IMR-90 (cell line): ENCODE data around the gene AGAP1. TPM values are rescaled to one million over a fixed set of nuclear protein-coding genes. Genes with fewer than 3 reads are reported as not detected.

Experiments used
- ATAC-seq: fragments of 200-7000 bp; cut with Tn5 transposase; 2 replicates; pipeline ENCODE4 v1.9.1; 2020; ENCODE audit warnings: low read depth, mild to moderate bottlenecking, moderate library complexity
- BruUV-seq: library from RNA; stranded (reverse); fragments of 400-500 nt; replicated peaks from 2 replicates; lab custom pipeline; 2021; lab: Mats Ljungman, UMichigan
- CTCF ChIA-PET: fragments of 300-600 bp; formaldehyde crosslinking; extraction: SDS; loops from one replicate; lab custom pipeline; 2021; ENCODE audit warnings: antibody characterized with exemption; lab: Yijun Ruan, JAX
- POLR2A ChIA-PET: fragments of 300-600 bp; sonication (Branson Sonifier 250); formaldehyde crosslinking; loops from one replicate; lab custom pipeline; 2022; ENCODE audit warnings: antibody characterized with exemption; ENCODE audit not compliant: unreplicated experiment; lab: Charles Lee
- DNase-seq: peaks from one replicate; pipeline ENCODE4 v3.0.0; 2013
- H2AFZ ChIP-seq: replicated peaks from 2 replicates; pipeline ENCODE3; 2013; ENCODE audit warnings: low read length, mild to moderate bottlenecking; ENCODE audit not compliant: poor library complexity
- H2AK5ac ChIP-seq: 2 replicates; pipeline ENCODE4 v1.6.1; 2013; ENCODE audit warnings: low read depth, low read length, inconsistent platforms
- H2AK9ac ChIP-seq: replicated peaks from 2 replicates; pipeline ENCODE3; 2013; ENCODE audit warnings: mild to moderate bottlenecking, low read depth, low read length, moderate library complexity; ENCODE audit not compliant: poor library complexity
- H2BK120ac ChIP-seq: 2 replicates; pipeline ENCODE4 v1.6.1; 2013; ENCODE audit warnings: low read depth, low read length, inconsistent platforms
- H2BK15ac ChIP-seq: 3 replicates; pipeline ENCODE4 v1.6.1; 2013; ENCODE audit warnings: low read depth, low read length, inconsistent platforms
- H2BK20ac ChIP-seq: 2 replicates; pipeline ENCODE4 v1.6.1; 2013; ENCODE audit warnings: low read depth, mild to moderate bottlenecking, inconsistent platforms, low read length, moderate library complexity
- H2BK5ac ChIP-seq: 2 replicates; pipeline ENCODE4 v1.6.1; 2013; ENCODE audit warnings: mild to moderate bottlenecking, low read depth, low read length, inconsistent platforms; ENCODE audit not compliant: poor library complexity, severe bottlenecking
- H3K14ac ChIP-seq: replicated peaks from 2 replicates; pipeline ENCODE4 v1.6.1; 2013; ENCODE audit warnings: low read depth, low read length, inconsistent platforms
- H3K18ac ChIP-seq: 2 replicates; pipeline ENCODE4 v1.6.1; 2013; ENCODE audit warnings: low read depth, low read length, control low read depth
- H3K23ac ChIP-seq: 2 replicates; pipeline ENCODE4 v1.6.1; 2013; ENCODE audit warnings: low read depth, low read length, inconsistent platforms
- H3K27ac ChIP-seq: 2 replicates; pipeline ENCODE4 v1.5.1; 2013; ENCODE audit warnings: mild to moderate bottlenecking, control low read depth, low read length; ENCODE audit not compliant: insufficient read depth
- H3K27me3 ChIP-seq: 2 replicates; pipeline ENCODE4 v1.6.1; 2013; ENCODE audit warnings: low read length; ENCODE audit not compliant: control insufficient read depth, insufficient read depth
- H3K36me3 ChIP-seq: 2 replicates; pipeline ENCODE4 v1.6.1; 2013; ENCODE audit warnings: low read length, mixed read lengths; ENCODE audit not compliant: control insufficient read depth, insufficient read depth
- H3K4ac ChIP-seq: 2 replicates; pipeline ENCODE4 v1.6.1; 2013; ENCODE audit warnings: low read depth, low read length, inconsistent platforms
- H3K4me1 ChIP-seq: 2 replicates; pipeline ENCODE4 v1.6.1; 2013; ENCODE audit warnings: low read length, mixed read lengths; ENCODE audit not compliant: control insufficient read depth, insufficient read depth
- H3K4me2 ChIP-seq: 2 replicates; pipeline ENCODE4 v1.6.1; 2013; ENCODE audit warnings: low read depth, mild to moderate bottlenecking, control low read depth, low read length, moderate library complexity
- H3K4me3 ChIP-seq: 2 replicates; pipeline ENCODE4 v1.5.1; 2013; ENCODE audit warnings: low read depth, mild to moderate bottlenecking, control low read depth, low read length, moderate library complexity; ENCODE audit not compliant: insufficient read depth
- H3K56ac ChIP-seq: 2 replicates; pipeline ENCODE4 v1.6.1; 2013; ENCODE audit warnings: low read length, inconsistent platforms; ENCODE audit not compliant: insufficient read depth; ENCODE audit errors: extremely low read depth
- H3K79me1 ChIP-seq, 2 experiments: 2 replicates each; pipeline ENCODE4 v1.6.1; 2013; ENCODE audit warnings: low read length in 2 of 2, inconsistent platforms in 1 of 2, low read depth in 1 of 2
- H3K9ac ChIP-seq: 2 replicates; pipeline ENCODE4 v1.6.1; 2013; ENCODE audit warnings: low read depth, low read length, control low read depth
- H3K9me1 ChIP-seq: 2 replicates; pipeline ENCODE4 v1.6.1; 2013; ENCODE audit warnings: low read length, inconsistent platforms; ENCODE audit not compliant: insufficient read depth
- H3K9me3 ChIP-seq: 2 replicates; pipeline ENCODE4 v1.6.1; 2013; ENCODE audit warnings: low read length; ENCODE audit not compliant: control insufficient read depth, insufficient read depth
- H4K20me1 ChIP-seq: 2 replicates; pipeline ENCODE4 v1.6.1; 2013; ENCODE audit warnings: low read length, inconsistent platforms; ENCODE audit not compliant: insufficient read depth
- H4K5ac ChIP-seq: 2 replicates; pipeline ENCODE4 v1.6.1; 2013; ENCODE audit warnings: mild to moderate bottlenecking, low read depth, low read length, control low read depth
- H4K8ac ChIP-seq, 2 experiments: 2 replicates each; pipeline ENCODE4 v1.6.1; 2013; ENCODE audit warnings: low read depth in 2 of 2, low read length in 2 of 2, control low read depth in 1 of 2, inconsistent platforms in 1 of 2
- H4K91ac ChIP-seq: 2 replicates; pipeline ENCODE4 v1.6.1; 2013; ENCODE audit warnings: low read depth, low read length, inconsistent platforms; ENCODE audit not compliant: insufficient read depth
- BHLHE40 ChIP-seq: fragments of 150-350 bp; IDR thresholded peaks from 2 replicates; pipeline ENCODE4 v1.6.1; 2016; ENCODE audit warnings: mild to moderate bottlenecking, low read depth, low read length
- CEBPB ChIP-seq: IDR thresholded peaks from 2 replicates; pipeline ENCODE4 v1.6.1; 2012; ENCODE audit warnings: low read depth, low read length, improper control_type of control experiment
- CHD1 ChIP-seq: IDR thresholded peaks from 2 replicates; pipeline ENCODE4 v1.6.1; 2012; ENCODE audit warnings: low read depth, low read length, improper control_type of control experiment
- ELK1 ChIP-seq: fragments of 150-350 bp; IDR thresholded peaks from 2 replicates; pipeline ENCODE4 v1.6.1; 2016; ENCODE audit warnings: low read depth, mild to moderate bottlenecking, low read length, moderate library complexity, borderline replicate concordance
- FOS ChIP-seq: fragments of 150-350 bp; IDR thresholded peaks from 2 replicates; pipeline ENCODE4 v1.6.1; 2016; ENCODE audit warnings: low read depth, low read length
- MAFK ChIP-seq: IDR thresholded peaks from 2 replicates; pipeline ENCODE4 v1.6.1; 2012; ENCODE audit warnings: low read depth, low read length, improper control_type of control experiment
- MAZ ChIP-seq: IDR thresholded peaks from 2 replicates; pipeline ENCODE4 v1.6.1; 2012; ENCODE audit warnings: low read depth, mild to moderate bottlenecking, low read length, improper control_type of control experiment, moderate library complexity, borderline replicate concordance
- MXI1 ChIP-seq: IDR thresholded peaks from 2 replicates; pipeline ENCODE4 v1.6.1; 2012; ENCODE audit warnings: low read depth, mild to moderate bottlenecking, low read length, moderate library complexity, borderline replicate concordance
- NFE2L2 ChIP-seq: fragments of 150-350 bp; IDR thresholded peaks from 2 replicates; pipeline ENCODE4 v1.6.1; 2016; ENCODE audit warnings: low read depth, mild to moderate bottlenecking, low read length
- POLR2A ChIP-seq: IDR thresholded peaks from 2 replicates; pipeline ENCODE4 v1.6.1; 2012; ENCODE audit warnings: mild to moderate bottlenecking, low read depth, low read length
- RAD21 ChIP-seq: IDR thresholded peaks from 2 replicates; pipeline ENCODE4 v1.6.1; 2012; ENCODE audit warnings: low read length, improper control_type of control experiment
- RCOR1 ChIP-seq: IDR thresholded peaks from 2 replicates; pipeline ENCODE4 v1.6.1; 2012; ENCODE audit warnings: mild to moderate bottlenecking, low read length, improper control_type of control experiment; ENCODE audit not compliant: insufficient replicate concordance
- RFX5 ChIP-seq: IDR thresholded peaks from 2 replicates; pipeline ENCODE4 v1.8.0; 2012; ENCODE audit warnings: low read depth, mild to moderate bottlenecking, low read length, moderate library complexity
- SMC3 ChIP-seq: fragments of 150-350 bp; IDR thresholded peaks from 2 replicates; pipeline ENCODE4 v1.6.1; 2016; ENCODE audit warnings: low read depth, mild to moderate bottlenecking, antibody characterized with exemption, low read length, moderate library complexity
- WGBS, 2 experiments: methylation state at CpG; one replicate each; pipeline versions ENCODE4 v1.1.5 to v1.1.7; 2013; ENCODE audit warnings: missing lambda C conversion rate in 2 of 2; ENCODE audit not compliant: insufficient read length in 1 of 2; ENCODE audit errors: extremely low coverage in 2 of 2; 5-methylcytosine and 5-hydroxymethylcytosine counted together
- dilution Hi-C: fragments of 300-500 bp; cut with HindIII; formaldehyde crosslinking; loops from one replicate; pipeline ENCODE4 v1.14.3; 2018; ENCODE audit warnings: low sequenced_read_pairs; ENCODE audit not compliant: unreplicated experiment
- in situ Hi-C: fragments of 300-500 bp; cut with MboI; formaldehyde crosslinking; loops from 3 replicates; pipeline ENCODE4 v1.14.3; 2019; ENCODE audit warnings: low sequenced_read_pairs, inconsistent platforms, mixed read lengths
- intact Hi-C: fragments of 100-400 bp; cut with micrococcal nuclease; formaldehyde crosslinking; loops from 2 replicates; pipeline ENCODE4 v1.10.0; 2022
- polyA plus RNA-seq, 3 experiments: library from polyadenylated mRNA; depleted of rRNA; stranded (reverse); fragments of >200 nt; gene quantifications; 2 replicates each; pipeline ENCODE4 v1.2.3, GENCODE V29; 2012; ENCODE audit warnings: low replicate concordance in 1 of 3
- total RNA-seq: library from RNA; depleted of rRNA; stranded (reverse); fragments of >200 nt; gene quantifications from 2 replicates; pipeline ENCODE4 v1.2.3, GENCODE V29; 2012
- TF ChIP-seq, protein P1 (sequence below): conservative IDR thresholded peaks from 2 replicates; pipeline ENCODE4 v1.5.1; 2012; ENCODE audit warnings: mild to moderate bottlenecking, low read depth, low read length, improper control_type of control experiment
- TF ChIP-seq, protein P2 (sequence below): fragments of 150-350 bp; IDR thresholded peaks from 2 replicates; pipeline ENCODE4 v1.6.1; 2017; ENCODE audit warnings: mild to moderate bottlenecking, antibody characterized with exemption, low read length, low read depth

The AGAP1 gene
- total and polyA plus RNA-seq, 2 of the 4 experiments (the other 2 are of a cell fraction): 15.1 to 16.4 TPM

DNA sequence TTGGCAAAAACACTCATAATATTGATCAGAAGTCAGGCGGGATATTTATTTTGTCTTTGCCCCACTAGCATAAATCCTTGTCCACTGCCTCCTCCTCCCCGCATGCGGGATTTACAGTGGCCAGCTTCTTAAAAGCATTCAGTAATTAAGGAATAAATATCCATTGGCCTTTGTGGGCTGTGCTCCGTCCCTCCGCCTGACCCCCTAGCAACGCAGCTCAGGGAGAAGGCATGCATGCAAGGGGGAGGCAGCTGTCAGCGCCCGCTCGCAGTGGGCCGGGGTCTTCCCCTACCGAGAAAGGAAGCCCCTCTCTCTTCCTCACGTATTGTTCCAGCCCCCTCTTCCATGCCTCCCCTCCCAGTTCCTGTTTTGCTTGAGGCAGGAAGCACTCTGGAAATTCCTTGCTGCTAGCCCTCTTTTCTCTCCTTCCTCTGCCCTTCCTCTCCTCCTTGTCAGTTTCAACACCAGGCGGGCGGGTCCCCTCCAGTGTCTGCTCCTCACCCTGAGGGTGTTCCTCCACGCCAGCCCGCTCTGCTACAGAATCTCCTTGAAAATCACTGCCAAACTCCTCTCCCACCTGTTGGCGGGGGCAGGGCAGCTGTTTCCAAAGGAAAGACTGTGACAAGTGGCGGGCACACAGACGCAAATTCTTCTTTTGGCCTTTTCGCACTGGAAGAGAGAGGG is 614.2 kb downstream of the AGAP1 start:
- H3K9me1 ChIP-seq: no peaks in the 10 kb centered on the region; the same call in 1 of the 2 replicates
- no peak overlapping the region for H3K4me3 ChIP-seq
- no peaks in the 10 kb centered on the region for H3K36me3 ChIP-seq
- no peaks in the 10 kb centered on the region for H3K79me1 ChIP-seq
- no peak overlapping the region for H4K8ac ChIP-seq
- in situ Hi-C loops (no loop called here), intact Hi-C loops (no loop called here), dilution Hi-C loops (no loop called here)
- no peak overlapping the region for H2BK120ac ChIP-seq
- no peak overlapping the region for H3K4me2 ChIP-seq
- H3K27ac ChIP-seq: no peak overlapping the region
- H3K4me1 ChIP-seq: no peaks in the 10 kb centered on the region
- no peak overlapping the region for H2AK9ac ChIP-seq
- H2BK5ac ChIP-seq: no peak overlapping the region
- ATAC-seq: no peak
- no peak overlapping the region for H3K14ac ChIP-seq
- TF ChIP-seq RFX5: no peak
- TF ChIP-seq MAFK: no peak
- no peak for TF ChIP-seq BHLHE40
- no peak for TF ChIP-seq RAD21
- TF ChIP-seq ELK1: no peak
- TF ChIP-seq, protein P1, sequence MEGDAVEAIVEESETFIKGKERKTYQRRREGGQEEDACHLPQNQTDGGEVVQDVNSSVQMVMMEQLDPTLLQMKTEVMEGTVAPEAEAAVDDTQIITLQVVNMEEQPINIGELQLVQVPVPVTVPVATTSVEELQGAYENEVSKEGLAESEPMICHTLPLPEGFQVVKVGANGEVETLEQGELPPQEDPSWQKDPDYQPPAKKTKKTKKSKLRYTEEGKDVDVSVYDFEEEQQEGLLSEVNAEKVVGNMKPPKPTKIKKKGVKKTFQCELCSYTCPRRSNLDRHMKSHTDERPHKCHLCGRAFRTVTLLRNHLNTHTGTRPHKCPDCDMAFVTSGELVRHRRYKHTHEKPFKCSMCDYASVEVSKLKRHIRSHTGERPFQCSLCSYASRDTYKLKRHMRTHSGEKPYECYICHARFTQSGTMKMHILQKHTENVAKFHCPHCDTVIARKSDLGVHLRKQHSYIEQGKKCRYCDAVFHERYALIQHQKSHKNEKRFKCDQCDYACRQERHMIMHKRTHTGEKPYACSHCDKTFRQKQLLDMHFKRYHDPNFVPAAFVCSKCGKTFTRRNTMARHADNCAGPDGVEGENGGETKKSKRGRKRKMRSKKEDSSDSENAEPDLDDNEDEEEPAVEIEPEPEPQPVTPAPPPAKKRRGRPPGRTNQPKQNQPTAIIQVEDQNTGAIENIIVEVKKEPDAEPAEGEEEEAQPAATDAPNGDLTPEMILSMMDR: no peak
- TF ChIP-seq NFE2L2: no peak
- no peak for TF ChIP-seq POLR2A
- no peak for TF ChIP-seq MXI1
- no peak for TF ChIP-seq CHD1
- no peak for TF ChIP-seq MAZ
- TF ChIP-seq CEBPB: no peak
- TF ChIP-seq RCOR1: no peak
- TF ChIP-seq, protein P2, sequence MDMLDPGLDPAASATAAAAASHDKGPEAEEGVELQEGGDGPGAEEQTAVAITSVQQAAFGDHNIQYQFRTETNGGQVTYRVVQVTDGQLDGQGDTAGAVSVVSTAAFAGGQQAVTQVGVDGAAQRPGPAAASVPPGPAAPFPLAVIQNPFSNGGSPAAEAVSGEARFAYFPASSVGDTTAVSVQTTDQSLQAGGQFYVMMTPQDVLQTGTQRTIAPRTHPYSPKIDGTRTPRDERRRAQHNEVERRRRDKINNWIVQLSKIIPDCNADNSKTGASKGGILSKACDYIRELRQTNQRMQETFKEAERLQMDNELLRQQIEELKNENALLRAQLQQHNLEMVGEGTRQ: no peak
- TF ChIP-seq FOS: no peak
- TF ChIP-seq SMC3: no peak
- H2AFZ ChIP-seq: no peak overlapping the region
- no peak overlapping the region for H2BK15ac ChIP-seq
- no peak overlapping the region for H4K91ac ChIP-seq
- H3K4ac ChIP-seq: no peak overlapping the region
- no peaks in the 10 kb centered on the region for H4K20me1 ChIP-seq
- H2AK5ac ChIP-seq: no peak overlapping the region
- H3K18ac ChIP-seq: no peak overlapping the region
- no peaks in the 10 kb centered on the region for H3K9me3 ChIP-seq
- CTCF ChIA-PET: no interaction called here
- no peak overlapping the region for H3K23ac ChIP-seq
- POLR2A ChIA-PET: no interaction called here
- H2BK20ac ChIP-seq: no peak overlapping the region
- no peak overlapping the region for H3K9ac ChIP-seq
- no peaks in the 10 kb centered on the region for H3K27me3 ChIP-seq
- DNase-seq: no peak
- H4K5ac ChIP-seq: no peak overlapping the region
- no TSS peak for BruUV-seq
- WGBS, 2 experiments: 20% methylated on average over 6 of the region's 20 CpGs; no CpG with 5 or more reads in 1 of the 2 experiments
- no peak overlapping the region for H3K56ac ChIP-seq
